ENCODE results near the gene FAM163B.

The FAM163B gene

GRCh38 chr9:133531293-133531692 is 77.9 kb downstream of the FAM163B start:
- Histone ChIP-seq H3K27me3 (ENCODE audit: insufficient read depth, poor library complexity, severe bottlenecking) (peaks cover 30% of the 10 kb centered on the region), H3K4me3 (replicated peaks; ENCODE audit: insufficient read depth, low read length) (no peak overlapping the region), H3K27ac (replicated peaks) (no peak overlapping the region)
- no peak for DNase-seq (ENCODE audit: low read depth in 1 of 2, low spot score in 1 of 2)
- no peak for TF ChIP-seq POLR2AphosphoS5 (IDR thresholded peaks at IDR 0.05; ENCODE audit: low read depth)
- TF ChIP-seq REST (IDR thresholded peaks at IDR 0.05; ENCODE audit: insufficient replicate concordance, low read depth), result no peak
- TF ChIP-seq CTCF (IDR thresholded peaks at IDR 0.05; ENCODE audit: insufficient read depth, low read length), result no peak
- TF ChIP-seq SPI1 (IDR thresholded peaks at IDR 0.05; ENCODE audit: borderline replicate concordance, low read depth), result no peak
- no peak for TF ChIP-seq GABPA (IDR thresholded peaks at IDR 0.05; ENCODE audit: low read depth)

GRCh38 chr9:133529874-133530273 is 79.3 kb downstream of the FAM163B start:
- H3K27me3 ChIP-seq (ENCODE audit: insufficient read depth, poor library complexity, severe bottlenecking), result peaks cover 20% of the 10 kb centered on the region
- TF ChIP-seq POLR2AphosphoS5 (IDR thresholded peaks at IDR 0.05; ENCODE audit: low read depth), result no peak
- no peak for TF ChIP-seq CTCF (IDR thresholded peaks at IDR 0.05; ENCODE audit: insufficient read depth, low read length)
- no peak for TF ChIP-seq REST (IDR thresholded peaks at IDR 0.05; ENCODE audit: insufficient replicate concordance, low read depth)
- no peak for TF ChIP-seq GABPA (IDR thresholded peaks at IDR 0.05; ENCODE audit: low read depth)
- TF ChIP-seq SPI1 (IDR thresholded peaks at IDR 0.05; ENCODE audit: borderline replicate concordance, low read depth), result no peak
- H3K27ac ChIP-seq (replicated peaks), result no peak overlapping the region
- H3K4me3 ChIP-seq (replicated peaks; ENCODE audit: insufficient read depth, low read length), result no peak overlapping the region
- no peak for DNase-seq (ENCODE audit: low read depth in 1 of 2, low spot score in 1 of 2)

- peaks cover 18% of the 10 kb centered on the region for H3K27me3 ChIP-seq (ENCODE audit: insufficient read depth, poor library complexity, severe bottlenecking)
- no peak for TF ChIP-seq SPI1 (IDR thresholded peaks at IDR 0.05; ENCODE audit: borderline replicate concordance, low read depth)
- no peak for TF ChIP-seq REST (IDR thresholded peaks at IDR 0.05; ENCODE audit: insufficient replicate concordance, low read depth)
- no peak for TF ChIP-seq GABPA (IDR thresholded peaks at IDR 0.05; ENCODE audit: low read depth)
- no peak for TF ChIP-seq POLR2AphosphoS5 (IDR thresholded peaks at IDR 0.05; ENCODE audit: low read depth)
- no peak for TF ChIP-seq CTCF (IDR thresholded peaks at IDR 0.05; ENCODE audit: insufficient read depth, low read length)
- no peak overlapping the region for H3K4me3 ChIP-seq (replicated peaks; ENCODE audit: insufficient read depth, low read length)
- no peak for DNase-seq (ENCODE audit: low read depth in 1 of 2, low spot score in 1 of 2)
- no peak overlapping the region for H3K27ac ChIP-seq (replicated peaks)
Measured at GRCh38 chr9:133529457-133529856, 79.7 kb downstream of the FAM163B start.
